HFFc6 (cell line): ENCODE results near the gene DARS2. TPM values are rescaled to one million over a fixed set of nuclear protein-coding genes. Genes with fewer than 3 reads are reported as not detected.

Experiments
- DNase-seq: peaks from one replicate; pipeline ENCODE4 v3.0.0-alpha.2; 2018
- H3K27ac Mint-ChIP-seq: 2 replicates; pipeline ENCODE4 v1.8.0; 2020; ENCODE audit warnings: mild to moderate bottlenecking, mixed read lengths
- H3K27me3 Mint-ChIP-seq: 2 replicates; pipeline ENCODE4 v1.8.0; 2021; ENCODE audit warnings: mild to moderate bottlenecking, moderate library complexity, mixed read lengths; ENCODE audit not compliant: insufficient read depth
- H3K36me3 Mint-ChIP-seq: 2 replicates; pipeline ENCODE4 v1.8.0; 2021; ENCODE audit warnings: low read depth, mixed read lengths
- H3K4me1 Mint-ChIP-seq: 2 replicates; pipeline ENCODE4 v1.8.0; 2020; ENCODE audit warnings: low read depth, mixed read lengths
- H3K4me3 Mint-ChIP-seq: 2 replicates; pipeline ENCODE4 v1.8.0; 2020; ENCODE audit warnings: mild to moderate bottlenecking, moderate library complexity, mixed read lengths
- H3K9me3 Mint-ChIP-seq: 2 replicates; pipeline ENCODE4 v1.8.0; 2020; ENCODE audit warnings: mild to moderate bottlenecking, mixed read lengths
- CTCF ChIP-seq: fragments of 200-600 bp; sonication (generic); IDR thresholded peaks from 2 replicates; pipeline ENCODE4 v1.5.0; 2021; ENCODE audit warnings: antibody characterized with exemption, mild to moderate bottlenecking
- total RNA-seq, 6 experiments: library from RNA; stranded (reverse); fragmentation: NEBNext Ultra II Directional; extraction: Animal tissue kit (Norgen Biotek cat#: 25700); gene quantifications; 2 replicates in 1 of 6; 3 replicates in 5 of 6; pipeline ENCODE4 v1.2.3, GENCODE V29; 2021

DARS2 gene
- total RNA-seq, 6 experiments from 2014 or later, result 20.5 to 28.9 (median 26.1) TPM

DNA sequence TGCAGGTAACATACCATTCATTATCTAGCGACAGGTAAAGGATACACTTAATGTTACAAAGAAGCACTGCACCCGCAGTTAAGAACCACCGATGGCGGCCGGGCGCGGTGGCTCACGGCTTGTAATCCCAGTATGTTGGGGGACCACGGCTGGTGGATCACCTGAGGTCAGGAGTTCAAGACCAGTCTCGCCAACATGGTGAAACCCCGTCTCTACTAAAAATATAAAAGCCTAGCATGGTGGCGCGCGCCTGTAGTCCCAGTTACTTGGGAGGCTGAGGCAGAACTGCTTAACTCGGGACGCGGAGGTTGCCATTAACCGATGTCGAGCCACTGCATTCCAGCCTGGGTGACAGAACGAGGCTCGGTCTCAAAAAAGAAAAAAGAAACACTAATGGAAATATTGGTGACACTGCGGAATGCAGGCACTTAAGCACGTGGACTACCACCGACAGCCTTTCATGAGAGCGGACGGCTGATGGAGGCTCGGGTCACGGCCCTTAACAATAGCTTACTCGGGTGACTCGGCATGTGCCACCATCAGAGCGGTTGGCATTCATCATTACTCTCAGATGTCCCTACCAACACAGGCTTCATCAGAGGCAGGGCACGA is 42.8 kb downstream of the DARS2 start:
- peaks cover 26% of the 10 kb centered on the region for H3K27me3 Mint-ChIP-seq
- H3K4me3 Mint-ChIP-seq, result peak overlapping the region; percentile 99
- TF ChIP-seq CTCF, result no peak
- peaks cover 62% of the 10 kb centered on the region for H3K36me3 Mint-ChIP-seq
- DNase-seq, result no peak
- peak overlapping the region; percentile 97 for H3K27ac Mint-ChIP-seq
- peaks cover 18% of the 10 kb centered on the region for H3K9me3 Mint-ChIP-seq
- peaks cover 63% of the 10 kb centered on the region for H3K4me1 Mint-ChIP-seq

- Mint-ChIP-seq H3K27me3 (peaks cover 26% of the 10 kb centered on the region), H3K36me3 (peaks cover 62% of the 10 kb centered on the region), H3K27ac (peak within 1 kb of the TSS; percentile 97), H3K4me1 (peaks cover 63% of the 10 kb centered on the region), H3K9me3 (peaks cover 18% of the 10 kb centered on the region), H3K4me3 (peak within 1 kb of the TSS; percentile 99)
- no peak for TF ChIP-seq CTCF
- DNase-seq, result peak; percentile 99
Measured at GRCh38 chr1:173867753-173868265, 43.3 kb downstream of the DARS2 start, which contains the start of gene GAS5. TSS of gene GAS5 (minus strand) at chr1:173867989.

DNA sequence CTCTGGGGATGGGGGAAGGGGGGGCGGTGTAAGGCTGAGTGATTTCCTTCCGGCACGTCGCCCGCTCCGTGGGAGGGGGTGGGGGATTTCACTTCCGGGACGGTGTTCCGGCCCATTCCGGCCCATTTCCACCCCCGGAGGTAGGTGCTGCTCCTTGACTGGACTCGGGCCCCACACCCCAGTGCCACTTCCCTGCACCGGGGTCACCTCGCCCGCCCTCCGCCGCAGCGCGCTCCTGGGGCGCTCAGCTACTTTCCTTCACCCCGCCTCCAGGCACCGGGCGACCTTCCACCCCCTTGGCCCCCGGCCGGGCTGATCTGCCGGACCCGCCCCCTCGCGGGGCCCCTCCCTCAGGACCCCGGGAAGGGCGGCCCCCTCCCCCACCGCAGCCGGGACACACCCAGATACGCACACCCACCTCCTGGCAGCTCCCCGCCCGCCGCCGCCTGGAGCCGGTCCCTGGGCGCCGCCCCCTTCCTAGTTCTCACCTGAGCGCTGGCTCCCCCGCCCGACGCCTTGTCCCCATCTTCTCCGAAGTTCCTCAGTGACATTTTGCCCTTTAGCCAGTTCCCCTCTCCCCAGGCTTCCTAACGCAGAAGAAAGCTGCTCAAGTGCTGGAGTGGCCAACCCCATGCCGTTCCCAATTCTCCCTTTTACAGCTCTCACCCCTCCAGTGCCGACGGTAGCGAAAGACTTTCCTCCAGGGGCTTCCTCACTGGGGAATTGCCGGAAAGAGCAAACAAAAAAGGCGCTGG is 44.0 kb downstream of the DARS2 start, which contains the start of gene ZBTB37:
Gene ZBTB37 (plus strand): TSS at position 115 of the 755 bp plus-strand sequence. CDS start 1,846 bp downstream, outside the sequence.
- DNase-seq, result no peak
- peaks cover 18% of the 10 kb centered on the region for H3K9me3 Mint-ChIP-seq
- H3K36me3 Mint-ChIP-seq, result peaks cover 63% of the 10 kb centered on the region
- H3K27me3 Mint-ChIP-seq, result peaks cover 24% of the 10 kb centered on the region
- no peak for TF ChIP-seq CTCF
- peak within 1 kb of the TSS; percentile 99 for H3K4me3 Mint-ChIP-seq
- H3K4me1 Mint-ChIP-seq, result peaks cover 62% of the 10 kb centered on the region
- H3K27ac Mint-ChIP-seq, result peak within 1 kb of the TSS; percentile 97

GRCh38 chr1:173869021-173869359 is 44.5 kb downstream of the DARS2 start:
- Mint-ChIP-seq H3K36me3 (peaks cover 59% of the 10 kb centered on the region), H3K9me3 (peaks cover 18% of the 10 kb centered on the region), H3K4me1 (peaks cover 57% of the 10 kb centered on the region), H3K27ac (peak overlapping the region; percentile 97), H3K4me3 (peak overlapping the region; percentile 99), H3K27me3 (peaks cover 22% of the 10 kb centered on the region)
- TF ChIP-seq CTCF, result no peak
- DNase-seq, result no peak

- H3K9me3 Mint-ChIP-seq, result peaks cover 18% of the 10 kb centered on the region
- no peak overlapping the region for H3K27ac Mint-ChIP-seq
- peaks cover 45% of the 10 kb centered on the region for H3K36me3 Mint-ChIP-seq
- H3K4me1 Mint-ChIP-seq, result peaks cover 42% of the 10 kb centered on the region
- peaks cover 15% of the 10 kb centered on the region for H3K27me3 Mint-ChIP-seq
- TF ChIP-seq CTCF, result no peak
- no peak overlapping the region for H3K4me3 Mint-ChIP-seq
- no peak for DNase-seq
Measured at GRCh38 chr1:173870252-173871075, 46.0 kb downstream of the DARS2 start.
